Activated naive CD4-positive, alpha-beta T cell treated with Interleukin-2 at 50 U/mL for 16 hours (primary cell): Measurements from ENCODE around the gene SETD9.

Source experiments
- DNase-seq: peaks from one replicate; pipeline ENCODE4 v3.0.0-alpha.2; 2020

SETD9 gene, protein sequence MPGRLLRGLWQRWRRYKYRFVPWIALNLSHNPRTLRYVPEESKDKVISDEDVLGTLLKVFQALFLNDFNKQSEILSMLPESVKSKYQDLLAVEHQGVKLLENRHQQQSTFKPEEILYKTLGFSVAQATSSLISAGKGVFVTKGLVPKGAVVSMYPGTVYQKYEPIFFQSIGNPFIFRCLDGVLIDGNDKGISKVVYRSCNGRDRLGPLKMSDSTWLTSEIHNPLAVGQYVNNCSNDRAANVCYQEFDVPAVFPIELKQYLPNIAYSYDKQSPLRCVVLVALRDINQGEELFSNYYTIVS

DNA sequence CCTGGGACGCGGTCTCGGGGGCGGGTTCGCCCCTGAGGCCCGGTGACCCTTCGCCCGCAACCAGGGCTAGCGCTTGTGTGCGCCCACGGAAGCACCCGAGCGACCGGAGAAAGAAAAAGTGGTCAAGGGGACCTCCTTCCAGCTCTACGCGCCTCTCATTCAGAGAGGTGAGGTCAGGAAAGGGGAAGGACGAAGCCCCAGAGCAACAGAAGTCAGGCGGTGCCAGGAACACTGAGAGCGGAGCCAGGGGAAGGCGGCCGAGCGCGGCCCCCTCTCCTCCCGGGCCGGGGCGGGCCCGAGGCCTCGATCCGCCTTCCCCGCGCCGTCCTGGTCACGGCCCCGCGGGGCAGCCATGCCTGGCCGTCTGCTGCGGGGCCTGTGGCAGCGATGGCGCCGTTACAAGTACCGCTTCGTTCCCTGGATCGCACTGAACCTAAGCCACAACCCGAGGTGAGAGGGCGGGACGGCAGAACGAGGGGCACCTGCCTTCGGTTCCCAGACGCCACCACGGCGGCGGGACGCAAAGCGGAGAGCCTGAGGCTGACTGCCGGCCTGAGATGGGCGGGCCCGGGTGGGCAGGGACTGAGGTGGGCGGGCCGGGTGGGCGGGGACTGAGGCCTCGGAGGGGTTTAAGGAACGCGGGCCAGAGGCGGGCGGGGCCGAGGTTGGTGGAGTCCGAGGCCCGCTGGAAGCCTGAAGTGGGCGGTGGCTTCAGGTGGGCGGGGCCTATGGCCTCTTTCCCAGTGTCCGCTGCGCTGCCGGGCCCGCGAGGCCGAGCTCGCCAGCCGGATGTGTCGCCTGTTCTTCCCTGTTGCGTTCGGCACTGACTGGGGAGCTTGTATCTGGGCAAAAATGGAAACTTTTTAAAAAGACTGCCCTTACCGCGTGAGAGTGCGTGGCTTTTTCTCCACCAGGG is at the start of gene SETD9:
Gene SETD9, plus strand, starts transcription at position 303 of the 916 bp plus-strand sequence. Its CDS starts 50 bp downstream, at position 353.
- DNase-seq = peak; percentile 88

DNA sequence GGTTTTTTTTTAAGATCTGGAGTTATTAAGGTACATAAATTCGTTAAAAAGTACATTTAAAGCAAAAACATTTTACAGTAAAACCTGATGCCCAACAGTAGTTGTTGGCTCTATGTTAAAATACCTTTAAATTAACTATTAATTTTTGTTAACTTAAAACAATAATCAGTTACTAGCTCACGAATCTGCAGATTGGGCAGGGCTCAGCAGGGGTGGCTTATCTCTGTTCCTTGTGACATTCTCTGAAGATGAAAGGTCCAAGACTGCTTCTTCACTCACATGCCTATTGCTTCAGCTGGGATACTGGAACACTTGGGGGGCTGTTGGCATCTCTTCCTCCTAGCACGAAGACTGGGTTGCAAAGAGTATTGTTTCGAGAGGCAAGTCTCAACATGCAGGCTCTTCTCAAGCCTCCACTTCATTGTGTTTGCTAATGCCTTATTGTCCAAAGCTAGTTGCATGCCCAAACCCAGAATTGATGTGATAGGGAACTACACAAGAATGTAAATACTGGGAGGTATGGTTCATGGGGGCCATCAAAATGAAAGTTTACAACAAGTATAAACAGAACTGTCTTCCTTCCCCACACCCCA is 47.4 kb upstream of the SETD9 start:
- DNase-seq = no peak

DNA sequence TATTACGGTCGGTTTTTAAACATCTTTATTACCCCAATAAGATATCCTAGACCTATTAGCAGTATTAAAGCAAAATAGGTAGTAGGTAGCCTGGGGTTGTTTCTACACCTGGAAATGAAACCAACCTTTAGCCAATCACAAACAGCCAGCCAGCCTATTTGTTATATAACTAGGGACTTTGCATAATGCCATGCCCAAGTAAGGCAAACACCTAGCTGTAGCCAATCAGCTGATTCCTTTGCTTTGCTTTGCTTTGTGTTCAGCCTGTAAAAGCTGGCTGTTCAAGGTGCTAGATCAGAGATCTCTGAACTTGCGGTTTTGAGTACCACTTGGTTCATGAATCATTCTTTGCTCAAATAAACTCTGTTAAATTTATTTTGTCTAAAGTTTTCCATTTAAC is 46.5 kb upstream of the SETD9 start:
- no peak for DNase-seq

DNA sequence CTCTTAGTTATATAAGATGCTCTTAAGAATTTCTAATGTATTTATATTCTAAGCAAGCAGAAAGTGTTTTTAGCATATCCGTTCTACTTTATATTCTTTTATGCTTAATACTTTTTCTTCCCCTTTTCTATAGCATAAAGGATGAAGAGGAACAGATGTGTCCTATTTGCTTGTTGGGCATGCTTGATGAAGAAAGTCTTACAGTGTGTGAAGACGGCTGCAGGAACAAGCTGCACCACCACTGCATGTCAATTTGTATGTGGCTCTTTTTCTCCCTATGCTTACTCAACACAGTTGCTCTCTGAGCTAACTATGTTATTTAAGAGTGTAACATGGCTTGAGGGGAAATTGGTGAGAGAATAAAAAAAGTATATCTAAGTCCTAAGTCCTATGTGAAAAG is 37.6 kb upstream of the SETD9 start:
- DNase-seq = no peak

DNA sequence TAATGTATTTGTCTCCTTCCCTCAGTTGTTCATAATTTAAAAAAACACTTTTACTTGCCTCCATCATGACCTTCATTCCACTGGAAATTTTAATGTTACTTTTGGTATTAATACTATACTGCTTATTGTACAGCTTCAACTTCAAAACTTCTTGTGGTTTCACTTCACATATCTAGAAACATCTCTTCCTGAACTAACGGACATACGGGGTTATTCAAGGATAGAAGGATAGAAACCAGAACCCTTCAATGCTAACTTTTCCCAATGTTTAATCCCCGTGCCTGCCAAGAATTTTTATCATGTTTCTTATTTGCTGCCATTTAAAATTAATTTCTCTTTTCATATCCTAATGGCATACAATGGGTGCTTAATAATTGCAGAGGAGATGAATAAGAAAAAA is 36.3 kb upstream of the SETD9 start:
- DNase-seq = no peak

DNA sequence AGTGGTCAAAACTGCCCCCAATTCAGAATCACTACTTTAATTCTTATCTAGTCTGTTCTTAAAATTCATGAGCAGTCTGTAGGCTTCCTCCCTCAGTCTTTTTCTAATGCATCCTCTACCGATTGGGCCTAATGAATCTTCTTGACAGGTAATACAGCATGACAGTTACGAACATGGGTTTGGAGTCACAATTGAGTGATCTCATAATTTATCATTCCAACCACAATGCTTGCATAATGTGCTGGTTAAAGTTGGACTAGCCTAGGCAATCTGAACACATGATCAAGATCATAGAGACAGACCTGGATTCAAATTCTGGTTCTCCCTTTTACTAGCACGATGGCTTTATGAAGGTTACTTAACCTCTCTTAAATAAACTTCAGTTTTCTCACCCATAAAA is 33.1 kb upstream of the SETD9 start:
- DNase-seq = no peak

DNA sequence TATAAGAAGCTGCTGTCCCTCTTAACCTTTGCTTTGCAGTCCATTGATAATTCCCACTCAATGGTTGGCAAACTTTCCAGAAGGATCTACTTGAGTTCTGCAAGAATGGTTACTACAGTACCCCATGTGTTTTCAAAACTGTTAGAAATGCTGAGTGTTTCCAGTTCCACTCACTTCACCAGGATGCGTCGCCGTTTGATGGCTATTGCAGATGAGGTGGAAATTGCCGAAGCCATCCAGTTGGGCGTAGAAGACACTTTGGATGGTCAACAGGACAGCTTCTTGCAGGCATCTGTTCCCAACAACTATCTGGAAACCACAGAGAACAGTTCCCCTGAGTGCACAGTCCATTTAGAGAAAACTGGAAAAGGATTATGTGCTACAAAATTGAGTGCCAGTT is 27.8 kb upstream of the SETD9 start:
- DNase-seq = no peak

DNA sequence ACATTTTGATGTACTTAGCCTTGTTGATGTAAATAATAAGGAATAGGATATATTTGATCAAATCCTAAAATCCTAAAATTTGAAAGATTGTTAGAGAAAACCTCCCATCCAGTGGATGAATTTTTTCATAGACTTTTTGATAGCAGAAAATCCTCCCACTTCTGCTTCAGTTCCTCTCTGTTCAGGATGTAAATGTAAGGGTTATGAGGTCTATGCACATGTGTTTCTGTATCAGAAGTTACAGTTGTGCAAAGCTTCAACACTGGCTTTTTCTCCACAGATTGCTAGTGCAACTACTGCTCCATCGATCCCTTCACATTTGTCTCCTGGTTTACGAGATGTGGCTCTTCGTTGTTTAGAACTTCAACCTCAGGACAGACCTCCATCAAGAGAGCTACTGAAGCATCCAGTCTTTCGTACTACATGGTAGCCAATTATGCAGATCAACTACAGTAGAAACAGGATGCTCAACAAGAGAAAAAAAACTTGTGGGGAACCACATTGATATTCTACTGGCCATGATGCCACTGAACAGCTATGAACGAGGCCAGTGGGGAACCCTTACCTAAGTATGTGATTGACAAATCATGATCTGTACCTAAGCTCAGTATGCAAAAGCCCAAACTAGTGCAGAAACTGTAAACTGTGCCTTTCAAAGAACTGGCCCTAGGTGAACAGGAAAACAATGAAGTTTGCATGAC is 16.0 kb upstream of the SETD9 start:
- DNase-seq = no peak

DNA sequence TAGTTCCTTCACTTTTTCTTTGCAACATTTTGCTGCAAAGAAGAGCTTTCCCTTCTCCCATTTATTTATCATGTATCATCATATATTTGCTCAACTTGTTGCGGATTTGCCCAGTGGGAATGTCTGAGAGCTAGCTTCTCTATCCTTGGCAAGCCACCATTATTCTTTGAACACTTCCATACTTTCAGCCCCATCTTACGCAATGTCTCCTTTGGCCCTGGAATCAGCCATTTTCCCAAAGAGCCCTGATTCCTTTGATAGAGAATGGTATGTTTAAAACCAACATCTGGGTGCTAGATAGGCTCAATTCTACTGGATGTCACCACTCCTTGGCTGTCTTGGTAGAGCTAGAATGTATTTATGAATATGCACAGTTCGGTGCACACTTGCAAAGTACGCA is 12.6 kb upstream of the SETD9 start:
- no peak for DNase-seq

DNA sequence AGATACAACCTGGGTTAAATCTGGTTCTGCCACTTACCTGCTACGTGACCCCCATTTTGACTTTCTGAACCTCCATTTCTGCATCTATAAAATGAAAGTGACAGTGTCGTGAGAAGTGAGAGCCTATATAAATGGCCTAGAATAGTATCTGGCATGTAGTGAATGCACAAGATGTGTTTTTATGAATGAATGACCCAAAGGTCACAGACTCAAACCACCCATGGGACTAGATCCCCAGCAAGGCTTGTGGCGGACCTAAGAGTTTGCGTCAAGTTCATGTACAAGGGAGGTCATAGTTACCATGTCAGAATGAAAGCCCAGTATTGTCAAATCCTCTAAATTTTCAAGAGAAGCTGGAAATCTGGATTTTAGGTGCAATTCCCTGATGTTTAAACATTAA is 11.2 kb upstream of the SETD9 start:
- DNase-seq = no peak

DNA sequence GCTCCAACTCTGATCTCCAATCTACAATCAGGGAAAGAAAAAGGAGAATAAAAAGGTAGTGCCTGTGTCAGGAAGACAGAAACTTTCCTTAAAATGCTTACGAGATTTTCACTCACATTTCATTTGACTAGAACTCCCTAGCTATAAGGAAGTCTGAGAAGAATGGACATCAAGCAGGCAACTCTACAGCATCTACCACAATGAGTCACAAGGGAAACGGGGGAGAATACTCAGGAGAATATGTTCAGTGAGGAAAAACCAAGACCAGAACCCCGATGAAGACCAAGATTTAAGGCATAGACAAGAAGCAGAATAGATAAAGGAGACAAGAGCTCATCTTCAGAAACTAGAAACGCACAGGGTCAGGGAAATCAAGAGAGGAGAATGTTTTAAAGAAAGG is 9.0 kb upstream of the SETD9 start:
- no peak for DNase-seq

DNA sequence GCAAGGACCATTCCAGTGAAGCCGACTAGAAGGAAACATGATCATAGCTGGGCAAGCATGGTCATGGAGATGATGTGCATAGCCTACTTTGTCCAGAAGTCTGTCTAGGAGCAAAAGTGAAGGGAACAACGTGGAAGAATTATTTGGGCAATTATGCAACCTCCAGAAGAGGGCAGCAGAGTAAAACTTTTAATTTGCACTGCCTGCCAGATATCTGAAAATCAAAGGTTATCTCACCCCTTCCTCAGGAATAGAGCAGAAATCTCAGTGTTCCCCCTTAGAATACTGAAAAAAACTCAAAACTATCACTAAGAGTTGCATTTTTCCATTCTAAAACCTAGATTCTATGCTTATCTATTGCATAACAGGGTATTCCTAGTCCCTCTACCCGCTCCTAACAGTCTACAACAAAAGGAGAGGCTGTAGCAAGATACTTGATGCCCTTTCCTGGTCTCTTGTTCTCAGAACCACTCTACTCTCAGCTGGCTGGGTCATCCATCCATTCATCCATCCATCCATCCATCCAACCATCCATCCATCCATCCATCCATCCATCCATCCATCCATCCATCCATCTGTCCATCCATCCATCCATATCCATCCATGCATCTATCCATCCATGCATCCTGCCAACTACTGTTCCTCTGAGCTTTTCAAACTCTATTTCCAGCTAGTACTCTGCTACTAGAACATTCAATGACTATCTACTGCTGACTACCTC is 8.4 kb upstream of the SETD9 start:
- DNase-seq = no peak

DNA sequence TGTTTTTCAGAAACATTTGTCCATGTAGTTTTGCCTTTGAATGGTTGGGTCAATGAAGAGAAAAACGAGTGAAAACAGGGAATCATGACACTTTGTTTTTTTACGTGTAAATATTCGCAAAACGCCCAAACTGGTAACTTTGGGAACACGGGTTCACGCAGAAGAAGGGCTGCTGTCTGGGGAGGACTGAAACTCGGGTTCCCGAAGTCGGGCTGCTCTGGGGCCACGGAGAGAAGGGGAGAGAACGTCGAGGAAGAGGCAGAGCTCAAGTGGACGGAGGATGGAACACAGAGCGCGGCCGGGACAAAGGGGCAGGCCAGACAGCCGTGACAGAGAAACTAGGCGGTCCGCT is 478 bp upstream of the SETD9 start:
- no peak for DNase-seq

DNA sequence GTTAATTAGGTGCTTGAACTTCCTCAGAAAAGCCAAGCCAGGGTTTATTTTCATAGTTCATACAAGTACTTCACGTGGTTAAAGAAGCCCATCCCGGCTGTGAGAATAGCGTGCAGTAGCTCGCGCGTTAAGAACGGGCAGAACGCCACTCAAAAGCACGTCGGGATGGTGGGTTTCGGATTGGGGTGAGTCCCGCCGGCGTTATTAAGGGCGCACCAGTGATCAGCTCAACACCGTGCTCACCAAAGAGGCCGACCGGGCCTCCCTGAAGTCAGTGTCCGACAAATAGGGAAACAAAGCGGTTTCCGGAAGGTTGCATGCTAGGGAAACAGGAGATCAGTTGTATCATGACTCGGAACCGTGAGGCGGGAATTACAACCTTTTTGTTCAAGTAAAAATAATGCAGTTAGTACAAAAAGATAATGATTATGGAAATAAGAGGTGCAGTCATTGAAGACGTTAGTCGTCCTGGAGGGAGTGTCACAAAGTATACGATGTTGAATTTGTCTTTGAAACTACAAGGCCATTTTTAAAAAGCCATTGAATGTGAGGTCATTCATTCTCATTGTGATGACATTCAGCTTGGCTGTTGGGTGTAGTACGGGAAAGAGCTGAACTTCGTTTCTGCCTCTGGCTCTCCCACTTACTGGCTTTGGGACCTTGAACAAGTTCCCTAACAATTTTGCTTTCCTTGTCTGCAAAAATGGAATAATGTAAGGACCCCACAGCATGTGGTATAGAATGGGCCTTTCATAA is 992 bp downstream of the SETD9 start:
- DNase-seq = peak; percentile 52

DNA sequence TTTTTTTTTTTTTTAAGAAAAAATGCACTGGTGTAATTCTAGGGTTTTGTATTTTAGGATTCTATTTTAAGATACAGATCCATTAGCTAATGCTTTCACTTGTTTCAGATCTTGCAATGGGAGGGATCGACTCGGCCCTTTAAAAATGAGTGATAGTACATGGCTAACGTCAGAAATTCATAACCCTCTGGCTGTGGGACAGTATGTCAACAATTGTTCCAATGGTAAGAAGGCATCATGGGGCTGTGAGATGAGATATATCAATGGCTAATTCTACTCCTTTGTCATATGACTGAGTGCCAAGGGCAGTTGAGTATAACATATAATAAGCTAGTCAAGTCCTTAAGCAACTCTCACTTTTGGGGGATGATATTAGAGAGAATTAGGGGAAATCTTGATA is 4.4 kb downstream of the SETD9 start:
- DNase-seq = no peak

DNA sequence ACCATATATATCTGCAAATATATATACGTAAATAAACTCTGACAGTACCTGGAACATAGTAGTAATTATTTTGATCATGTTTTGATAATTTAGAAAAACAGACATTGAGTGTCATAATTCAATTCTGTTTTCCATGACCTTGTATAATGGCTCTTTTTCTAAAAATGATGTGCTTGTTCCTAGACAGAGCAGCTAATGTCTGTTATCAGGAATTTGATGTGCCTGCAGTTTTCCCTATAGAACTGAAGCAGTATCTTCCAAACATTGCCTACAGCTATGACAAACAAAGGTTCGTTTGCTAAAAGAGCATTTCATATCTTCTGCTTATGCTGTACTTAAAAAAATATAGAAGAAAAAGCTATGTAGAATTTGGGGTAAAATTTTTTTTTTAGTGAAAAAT is 5.3 kb downstream of the SETD9 start:
- no peak for DNase-seq

DNA sequence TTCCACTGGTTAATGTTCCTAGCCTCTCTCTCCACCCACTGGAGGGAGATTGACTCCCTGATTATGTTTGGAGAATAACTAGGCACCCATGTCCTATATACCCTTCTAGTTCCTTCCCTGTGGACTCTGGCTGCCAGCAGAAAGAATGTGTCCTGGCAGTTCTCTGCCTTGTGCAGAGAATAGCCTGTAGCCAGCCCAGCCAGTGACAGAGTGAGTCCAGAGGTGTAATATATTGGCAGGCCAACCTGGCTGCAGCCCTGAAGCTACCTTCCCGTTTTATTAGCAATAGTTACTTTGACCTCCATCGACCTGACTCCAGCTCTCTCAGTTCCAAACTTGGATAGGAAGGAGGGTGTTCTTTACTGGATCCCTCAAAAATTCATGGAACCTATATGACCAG is 8.1 kb downstream of the SETD9 start:
- DNase-seq = no peak

DNA sequence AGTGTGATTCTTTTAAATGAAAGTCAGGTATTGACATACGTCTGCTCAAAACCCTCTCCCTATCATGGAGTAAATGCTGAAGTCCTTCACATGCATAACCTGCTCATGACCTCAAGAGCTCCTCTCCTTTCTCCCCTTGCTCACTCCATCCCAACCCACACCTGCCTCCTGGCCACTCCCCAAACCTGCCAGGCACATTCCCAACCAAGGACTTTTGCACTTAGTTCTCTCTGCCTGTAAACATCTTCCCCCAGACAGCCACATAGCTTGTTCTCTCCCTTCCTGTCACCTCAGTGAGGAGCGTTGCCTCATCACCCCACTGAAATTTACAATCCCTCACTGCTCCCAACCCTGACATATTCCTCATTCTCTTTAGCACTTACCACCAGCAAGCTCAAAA is 8.7 kb downstream of the SETD9 start:
- DNase-seq = no peak

DNA sequence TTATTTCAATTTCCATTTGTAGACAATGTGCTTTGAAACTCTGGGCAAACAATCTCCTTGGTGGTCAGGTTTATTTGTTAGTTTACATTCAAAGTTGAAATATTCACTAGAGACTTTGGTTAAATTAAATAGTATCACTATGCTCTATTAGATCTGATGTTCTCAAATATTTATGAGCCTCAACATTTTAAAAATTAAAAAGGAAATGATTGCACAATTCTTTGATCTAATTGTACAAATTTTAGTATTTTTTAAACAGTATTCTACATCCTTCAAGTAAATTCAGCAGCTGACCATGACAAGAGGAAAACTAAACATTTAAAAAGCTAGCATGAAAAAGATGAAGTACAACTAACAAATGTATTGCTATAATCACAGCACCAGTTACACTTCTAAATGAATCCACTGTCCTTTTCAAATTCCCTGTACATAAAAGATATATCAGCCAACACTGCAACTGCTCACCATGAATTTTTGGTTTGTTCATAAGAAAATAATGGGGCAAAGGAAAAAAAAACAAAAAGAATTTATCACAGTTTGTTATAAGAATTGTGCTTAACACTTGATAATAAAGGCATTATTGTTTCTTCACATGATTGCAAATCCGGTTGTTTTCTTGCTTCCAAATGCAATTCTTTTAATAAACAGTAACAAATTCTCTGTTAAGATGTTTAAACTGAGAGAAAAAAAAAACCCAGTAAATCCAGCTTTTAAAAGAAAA is 10.7 kb downstream of the SETD9 start:
- DNase-seq = no peak

DNA sequence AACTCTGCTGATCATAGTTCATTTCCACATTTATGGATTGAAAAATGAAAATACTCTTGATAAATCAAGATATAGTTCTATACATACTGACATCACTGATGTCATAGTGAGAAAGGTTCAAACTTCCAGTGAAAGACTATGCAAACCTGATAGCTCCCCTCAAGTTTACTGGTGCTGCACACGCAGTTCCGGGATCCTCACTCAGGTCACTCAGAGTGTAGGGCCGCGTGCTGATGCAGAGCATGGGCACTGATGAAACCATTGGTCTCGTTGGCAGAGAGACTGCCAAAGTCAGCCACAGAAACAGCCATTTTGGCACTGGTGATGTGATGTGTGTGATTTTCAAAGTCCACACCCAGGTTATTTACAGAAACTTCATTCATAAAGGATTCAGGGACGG is 13.5 kb downstream of the SETD9 start:
- no peak for DNase-seq

DNA sequence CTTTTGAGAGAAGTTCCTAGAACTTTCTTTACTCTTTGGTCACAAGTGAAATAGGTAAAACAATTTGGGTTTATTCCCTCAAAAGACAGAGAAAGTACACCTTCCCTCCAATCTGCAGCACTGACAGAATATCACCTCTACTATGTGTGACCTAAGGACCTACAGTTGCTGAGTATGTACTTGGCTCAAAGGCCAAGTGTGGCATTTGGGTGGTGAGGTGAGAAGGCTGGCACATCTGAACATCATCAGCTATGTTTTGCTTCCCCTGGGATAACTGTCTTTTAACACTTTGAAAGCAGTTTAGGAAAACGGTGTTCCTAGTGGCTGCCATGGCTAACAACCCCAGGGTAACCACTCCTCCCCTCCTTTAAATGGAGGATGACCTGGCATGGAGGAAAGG is 24.9 kb downstream of the SETD9 start:
- DNase-seq = no peak
